Suprapubic skin (tissue), 4 donors: ENCODE measurements around the gene DAAM1. TPM values are rescaled to one million over a fixed set of nuclear protein-coding genes. Genes with fewer than 3 reads are reported as not detected.

ENCODE experiments used
- DNase-seq, 2 donors: peaks; one replicate each; pipeline ENCODE4 v3.0.0-alpha.2; 2019; ENCODE audit warnings: low spot score in 2 of 2
- H3K27ac ChIP-seq: fragments of 200-600 bp; sonication (generic); one replicate; pipeline ENCODE4 v1.5.1; 2019
- H3K27me3 ChIP-seq: fragments of 200-600 bp; sonication (generic); one replicate; pipeline ENCODE4 v1.5.1; 2019
- H3K36me3 ChIP-seq: fragments of 200-600 bp; sonication (generic); one replicate; pipeline ENCODE4 v1.5.1; 2019
- H3K4me1 ChIP-seq: fragments of 200-600 bp; sonication (generic); one replicate; pipeline ENCODE4 v1.5.1; 2019
- H3K4me3 ChIP-seq: fragments of 200-600 bp; sonication (generic); one replicate; pipeline ENCODE4 v1.5.1; 2019; ENCODE audit warnings: mild to moderate bottlenecking
- H3K9me3 ChIP-seq: fragments of 200-600 bp; sonication (generic); one replicate; pipeline ENCODE4 v1.5.1; 2019
- EP300 ChIP-seq: sonication (generic); formaldehyde crosslinking; IDR thresholded peaks from one replicate; pipeline ENCODE4 v1.6.1; 2017; ENCODE audit warnings: antibody characterized with exemption
- POLR2A ChIP-seq, 2 donors: fragments of 450-650 bp; IDR thresholded peaks; one replicate each; pipeline ENCODE4 v1.6.1; 2017; ENCODE audit warnings: antibody characterized with exemption in 2 of 2, mild to moderate bottlenecking in 2 of 2, moderate library complexity in 2 of 2
- POLR2AphosphoS5 ChIP-seq, 3 donors: sonication (generic); formaldehyde crosslinking; IDR thresholded peaks; one replicate each; pipeline ENCODE4 v1.6.1; 2017; ENCODE audit warnings: antibody characterized with exemption in 3 of 3
- WGBS: methylation state at CpG from one replicate; pipeline ENCODE4 v1.1.5; 2018; 5-methylcytosine and 5-hydroxymethylcytosine counted together
- total RNA-seq, 4 donors: library from RNA; depleted of rRNA; stranded (reverse); fragments of >200 nt; gene quantifications; one replicate each; pipeline ENCODE4 v1.1.0, GENCODE V29; 2016
- TF ChIP-seq, protein P1 (sequence below), 2 donors: fragments of 200-600 bp in 1 of 2; fragments of 450-650 bp in 1 of 2; sonication (generic) in 1 of 2; IDR thresholded peaks; one replicate each; pipeline ENCODE4 v1.5.1; 2016 to 2019; ENCODE audit warnings: antibody characterized with exemption in 2 of 2, mild to moderate bottlenecking in 1 of 2, moderate library complexity in 1 of 2

The DAAM1 gene
- total RNA-seq, 4 donors from 2014 or later, result 103 to 196 (median 171) TPM

- Histone ChIP-seq H3K27me3 (no peaks in the 10 kb centered on the region), H3K36me3 (no peaks in the 10 kb centered on the region), H3K4me3 (no peak overlapping the region), H3K27ac (no peak overlapping the region), H3K4me1 (no peaks in the 10 kb centered on the region), H3K9me3 (no peaks in the 10 kb centered on the region)
- WGBS, result 73% methylated on average over 4 of the region's 4 CpGs
- DNase-seq, result no peak
- TF ChIP-seq POLR2AphosphoS5 (IDR thresholded peaks at IDR 0.05) (no peak), EP300 (no peak), POLR2A (IDR thresholded peaks at IDR 0.05) (no peak)
- TF ChIP-seq, protein P1, sequence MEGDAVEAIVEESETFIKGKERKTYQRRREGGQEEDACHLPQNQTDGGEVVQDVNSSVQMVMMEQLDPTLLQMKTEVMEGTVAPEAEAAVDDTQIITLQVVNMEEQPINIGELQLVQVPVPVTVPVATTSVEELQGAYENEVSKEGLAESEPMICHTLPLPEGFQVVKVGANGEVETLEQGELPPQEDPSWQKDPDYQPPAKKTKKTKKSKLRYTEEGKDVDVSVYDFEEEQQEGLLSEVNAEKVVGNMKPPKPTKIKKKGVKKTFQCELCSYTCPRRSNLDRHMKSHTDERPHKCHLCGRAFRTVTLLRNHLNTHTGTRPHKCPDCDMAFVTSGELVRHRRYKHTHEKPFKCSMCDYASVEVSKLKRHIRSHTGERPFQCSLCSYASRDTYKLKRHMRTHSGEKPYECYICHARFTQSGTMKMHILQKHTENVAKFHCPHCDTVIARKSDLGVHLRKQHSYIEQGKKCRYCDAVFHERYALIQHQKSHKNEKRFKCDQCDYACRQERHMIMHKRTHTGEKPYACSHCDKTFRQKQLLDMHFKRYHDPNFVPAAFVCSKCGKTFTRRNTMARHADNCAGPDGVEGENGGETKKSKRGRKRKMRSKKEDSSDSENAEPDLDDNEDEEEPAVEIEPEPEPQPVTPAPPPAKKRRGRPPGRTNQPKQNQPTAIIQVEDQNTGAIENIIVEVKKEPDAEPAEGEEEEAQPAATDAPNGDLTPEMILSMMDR (IDR thresholded peaks at IDR 0.05), result no peak
Observed at GRCh38 chr14:59148334-59148900, 40.0 kb upstream of the DAAM1 start.

- no peak for DNase-seq
- no peaks in the 10 kb centered on the region for H3K27me3 ChIP-seq
- 91% methylated on average over 2 of the region's 2 CpGs for WGBS
- H3K36me3 ChIP-seq, result no peaks in the 10 kb centered on the region
- no peak for TF ChIP-seq POLR2A (IDR thresholded peaks at IDR 0.05)
- no peak for TF ChIP-seq EP300
- TF ChIP-seq, protein P1 (IDR thresholded peaks at IDR 0.05), result no peak
- no peak overlapping the region for H3K27ac ChIP-seq
- H3K4me3 ChIP-seq, result no peak overlapping the region
- H3K9me3 ChIP-seq, result no peaks in the 10 kb centered on the region
- H3K4me1 ChIP-seq, result no peaks in the 10 kb centered on the region
Observed at GRCh38 chr14:59150990-59151389, 37.5 kb upstream of the DAAM1 start.

DNA sequence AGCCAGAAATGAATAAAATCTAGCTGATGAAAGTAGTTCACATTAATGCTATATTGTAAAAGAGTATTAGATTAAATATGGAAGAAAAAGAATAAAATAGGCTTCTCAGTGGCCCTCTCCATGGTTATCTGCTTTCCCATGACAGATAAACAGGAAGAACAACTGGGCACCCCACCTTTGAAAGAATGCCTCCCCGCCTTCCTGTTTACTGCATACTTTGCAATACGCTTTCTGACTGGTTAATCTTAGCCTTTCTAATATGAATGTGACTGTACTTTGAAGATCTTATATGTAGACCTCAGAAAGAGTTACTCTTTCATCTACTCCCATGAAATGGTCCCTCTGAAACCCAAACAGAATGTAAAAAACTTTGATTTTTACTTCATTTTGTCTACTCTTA is 34.1 kb upstream of the DAAM1 start:
- TF ChIP-seq, protein P1 (IDR thresholded peaks at IDR 0.05), result no peak
- TF ChIP-seq POLR2A (IDR thresholded peaks at IDR 0.05) (no peak), EP300 (no peak), POLR2AphosphoS5 (IDR thresholded peaks at IDR 0.05) (no peak)
- 76% methylated on average over 2 of the region's 2 CpGs for WGBS
- no peaks in the 10 kb centered on the region for H3K36me3 ChIP-seq
- H3K4me1 ChIP-seq, result no peaks in the 10 kb centered on the region
- no peak for DNase-seq
- H3K27me3 ChIP-seq, result no peaks in the 10 kb centered on the region
- H3K4me3 ChIP-seq, result no peak overlapping the region
- H3K9me3 ChIP-seq, result no peaks in the 10 kb centered on the region
- no peak overlapping the region for H3K27ac ChIP-seq

DNA sequence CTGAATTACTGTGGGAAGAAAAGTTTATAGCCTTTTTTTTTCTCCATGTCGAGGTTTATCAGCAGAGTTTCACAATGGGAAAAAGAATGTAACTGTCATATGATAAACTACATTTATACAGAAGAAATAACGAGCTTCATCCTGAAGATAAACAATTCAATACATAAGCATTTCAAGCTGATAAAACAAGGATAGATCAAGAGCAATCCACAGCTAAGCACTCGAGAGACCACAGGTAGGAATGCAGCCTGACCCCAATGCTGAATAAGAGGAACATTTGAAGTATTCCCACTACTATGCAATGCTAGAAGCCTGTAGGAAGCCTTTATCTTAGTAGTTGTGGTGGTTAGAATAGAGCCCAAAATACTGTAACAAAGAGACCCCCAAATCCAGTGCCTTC is 32.6 kb upstream of the DAAM1 start:
- Histone ChIP-seq H3K27ac (no peak overlapping the region), H3K9me3 (no peaks in the 10 kb centered on the region), H3K36me3 (no peaks in the 10 kb centered on the region), H3K4me1 (no peaks in the 10 kb centered on the region), H3K27me3 (no peaks in the 10 kb centered on the region), H3K4me3 (no peak overlapping the region)
- 71% methylated on average over 3 of the region's 3 CpGs for WGBS
- no peak for TF ChIP-seq POLR2A (IDR thresholded peaks at IDR 0.05)
- TF ChIP-seq EP300, result no peak
- no peak for TF ChIP-seq POLR2AphosphoS5 (IDR thresholded peaks at IDR 0.05)
- TF ChIP-seq, protein P1 (IDR thresholded peaks at IDR 0.05), result no peak
- no peak for DNase-seq

GRCh38 chr14:59159169-59159568 is 29.3 kb upstream of the DAAM1 start:
- no peak for DNase-seq
- TF ChIP-seq POLR2AphosphoS5 (IDR thresholded peaks at IDR 0.05) (no peak), EP300 (no peak), POLR2A (IDR thresholded peaks at IDR 0.05) (no peak)
- TF ChIP-seq, protein P1 (IDR thresholded peaks at IDR 0.05), result no peak
- Histone ChIP-seq H3K27me3 (no peaks in the 10 kb centered on the region), H3K4me3 (no peak overlapping the region), H3K36me3 (no peaks in the 10 kb centered on the region), H3K27ac (no peak overlapping the region), H3K4me1 (no peaks in the 10 kb centered on the region), H3K9me3 (no peaks in the 10 kb centered on the region)
- 91% methylated on average over 1 of the region's 1 CpG for WGBS
